ENCODE measurements around the gene RASIP1.
"Not testable (repeated sequence)": the region's sequence is repeated elsewhere in the genome, so short reads cannot be mapped to it uniquely, and the experiment has no call there.

RASIP1 gene

DNA sequence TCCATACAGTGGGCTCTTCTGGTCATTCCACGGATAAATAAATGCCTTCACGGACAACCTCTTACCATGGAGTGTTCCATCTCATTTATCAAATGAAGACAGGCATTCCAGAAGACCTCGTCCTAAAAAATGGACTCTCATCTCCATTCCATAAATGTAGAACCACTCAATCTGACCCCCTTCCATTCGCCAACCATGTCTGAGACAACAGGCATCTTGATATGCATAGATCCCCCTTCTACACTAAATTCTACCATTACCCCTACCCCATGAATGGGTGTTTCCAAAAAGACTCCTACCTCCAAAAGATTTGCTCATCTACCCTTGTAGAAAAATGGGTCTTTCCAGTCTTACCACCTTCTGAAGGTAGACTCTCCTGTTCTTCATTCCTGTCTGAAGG lies 9.0 kb downstream of the RASIP1 start:
- DNase-seq, result no peak

DNA sequence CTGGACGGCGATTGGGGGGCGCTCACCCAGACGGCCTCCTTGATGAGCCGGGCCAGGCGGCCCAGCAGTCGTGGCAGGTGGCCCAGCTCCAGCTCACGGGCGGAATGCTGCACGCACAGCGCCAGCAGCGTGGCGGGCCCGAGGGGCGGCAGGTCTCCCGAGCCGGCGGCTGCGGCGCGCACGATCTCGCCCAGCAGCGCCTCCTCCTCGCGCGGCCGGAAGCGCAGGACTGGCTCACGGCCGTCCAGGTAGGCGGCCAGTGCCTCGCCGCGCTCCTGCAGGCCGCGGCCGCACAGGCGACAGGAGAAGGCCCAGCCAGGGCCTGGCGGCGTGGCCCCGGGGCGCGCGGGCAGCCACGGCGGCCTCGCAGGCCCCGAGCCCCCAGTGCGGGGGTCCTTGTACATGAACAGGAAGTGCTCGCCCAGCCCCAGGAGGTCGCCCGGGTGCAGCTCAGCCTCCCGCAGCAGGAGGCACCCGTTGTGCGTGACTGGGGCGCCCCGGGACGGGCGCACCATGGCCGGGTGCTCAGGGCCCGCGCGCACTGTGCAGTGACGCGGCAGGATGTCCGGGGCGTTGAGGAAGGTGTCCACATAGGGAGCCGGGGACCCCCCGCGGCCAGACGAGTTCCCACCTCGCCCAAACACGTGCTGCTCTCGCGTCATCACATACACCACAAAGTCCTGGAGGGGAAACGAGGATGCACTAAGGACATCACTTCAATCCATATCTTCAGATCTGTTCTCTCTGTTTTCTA lies 11.3 kb downstream of the RASIP1 start:
- DNase-seq, result no peak

- no peak for DNase-seq
These were observed 13.9 kb downstream of the RASIP1 start for GRCh38 chr19:48726556-48726955.

DNA sequence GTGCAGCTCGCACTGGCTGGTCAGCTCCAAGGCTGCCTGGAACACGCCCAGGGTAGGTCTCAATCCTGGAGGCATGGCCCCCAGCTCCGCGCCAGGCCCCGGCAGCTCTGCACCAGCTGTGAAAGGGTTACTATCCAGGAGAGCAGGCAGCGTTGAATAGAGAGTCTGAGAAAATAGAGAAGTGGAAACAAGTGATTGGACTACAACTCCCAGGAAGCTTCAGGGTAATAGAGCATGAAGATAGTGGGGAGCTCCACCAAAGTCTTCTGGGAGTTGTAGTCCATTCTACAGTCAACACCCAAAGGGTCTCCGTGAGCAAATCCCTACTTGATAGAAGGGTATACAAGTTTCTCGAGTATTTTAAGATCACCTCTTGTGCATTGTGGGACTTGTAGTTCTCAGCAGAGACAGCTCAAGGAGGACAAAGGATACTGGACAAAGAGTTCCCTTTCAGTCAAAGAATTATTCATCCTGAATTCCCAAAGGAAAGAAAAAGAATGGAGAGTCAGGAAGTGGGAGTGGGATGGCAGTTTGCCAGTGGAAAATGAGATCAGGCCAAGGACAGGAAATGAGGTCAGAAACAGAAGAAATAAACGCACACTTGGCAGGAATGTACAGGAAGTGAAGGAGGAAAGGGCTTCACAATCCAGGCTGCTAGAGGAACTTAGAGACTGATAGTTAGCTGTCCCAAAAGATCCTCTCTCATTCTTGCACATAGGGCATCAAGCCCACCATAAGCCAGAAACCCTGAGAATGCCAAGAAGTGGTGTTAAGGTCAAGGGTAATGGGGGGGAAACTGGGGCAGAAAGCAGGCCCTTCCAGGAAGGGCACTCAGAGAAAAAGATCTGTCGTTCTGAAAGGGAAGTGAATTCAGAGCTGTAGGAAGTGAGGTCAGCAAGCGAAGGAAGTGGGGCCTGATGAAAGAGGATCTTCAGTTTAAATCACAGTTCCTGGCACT lies 15.3 kb downstream of the RASIP1 start:
- peak; percentile 91 for DNase-seq

GRCh38 chr19:48722196-48722708 lies 18.2 kb downstream of the RASIP1 start:
- no peak for DNase-seq

GRCh38 chr19:48720613-48721296 lies 19.7 kb downstream of the RASIP1 start:
- peak; percentile 99 for DNase-seq

DNA sequence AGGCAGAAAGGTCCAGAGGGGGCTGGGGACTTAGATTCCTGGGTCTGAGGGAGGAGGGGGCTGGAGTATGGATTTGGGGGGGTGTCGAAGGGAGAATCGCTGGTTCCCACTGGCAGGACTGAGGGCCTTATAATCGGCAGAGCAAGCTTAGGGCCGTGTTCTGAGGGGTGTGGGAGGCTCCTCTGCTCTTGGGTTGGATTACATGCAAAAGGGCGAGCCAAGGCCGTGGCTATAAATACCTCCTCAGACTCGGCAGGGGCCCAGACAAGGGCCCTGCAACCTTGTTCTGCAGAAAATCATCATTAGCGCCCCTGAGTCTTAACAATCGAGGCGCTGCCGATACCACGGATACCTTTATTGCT lies 20.2 kb downstream of the RASIP1 start:
- no peak for DNase-seq

GRCh38 chr19:48719263-48720171 lies 20.9 kb downstream of the RASIP1 start, which contains the start of gene MAMSTR:
Gene MAMSTR (minus strand): TSS chr19:48719725. CDS start chr19:48719031, 694 bp downstream.
- DNase-seq, result no peak

- DNase-seq, result no peak
These were observed 21.6 kb downstream of the RASIP1 start for GRCh38 chr19:48718711-48719231.

DNA sequence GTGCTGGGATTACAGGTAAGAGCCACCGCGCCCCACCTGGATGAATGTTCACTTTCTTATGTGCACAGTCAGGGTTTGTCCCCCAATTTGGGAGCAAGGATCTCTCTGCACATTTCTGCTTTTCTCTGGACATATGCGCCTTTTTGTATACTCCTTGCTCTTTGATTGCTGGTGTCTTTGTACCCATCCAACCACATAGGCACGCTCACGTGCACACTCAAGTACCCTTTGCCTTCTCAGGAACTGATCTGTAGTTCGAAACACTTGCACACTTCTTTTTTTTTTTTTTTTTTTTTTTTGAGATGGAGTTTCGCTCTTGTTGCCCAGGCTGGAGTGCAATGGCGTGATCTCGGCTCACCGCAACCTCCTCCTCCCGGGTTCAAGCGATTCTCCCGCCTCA lies 22.3 kb downstream of the RASIP1 start:
- DNase-seq, result not testable (repeated sequence)

GRCh38 chr19:48716562-48717291 lies 23.7 kb downstream of the RASIP1 start:
- DNase-seq, result no peak

GRCh38 chr19:48715681-48716171 lies 24.7 kb downstream of the RASIP1 start:
- DNase-seq, result no peak

- DNase-seq, result no peak
These were observed 25.4 kb downstream of the RASIP1 start for GRCh38 chr19:48714759-48715675.

DNA sequence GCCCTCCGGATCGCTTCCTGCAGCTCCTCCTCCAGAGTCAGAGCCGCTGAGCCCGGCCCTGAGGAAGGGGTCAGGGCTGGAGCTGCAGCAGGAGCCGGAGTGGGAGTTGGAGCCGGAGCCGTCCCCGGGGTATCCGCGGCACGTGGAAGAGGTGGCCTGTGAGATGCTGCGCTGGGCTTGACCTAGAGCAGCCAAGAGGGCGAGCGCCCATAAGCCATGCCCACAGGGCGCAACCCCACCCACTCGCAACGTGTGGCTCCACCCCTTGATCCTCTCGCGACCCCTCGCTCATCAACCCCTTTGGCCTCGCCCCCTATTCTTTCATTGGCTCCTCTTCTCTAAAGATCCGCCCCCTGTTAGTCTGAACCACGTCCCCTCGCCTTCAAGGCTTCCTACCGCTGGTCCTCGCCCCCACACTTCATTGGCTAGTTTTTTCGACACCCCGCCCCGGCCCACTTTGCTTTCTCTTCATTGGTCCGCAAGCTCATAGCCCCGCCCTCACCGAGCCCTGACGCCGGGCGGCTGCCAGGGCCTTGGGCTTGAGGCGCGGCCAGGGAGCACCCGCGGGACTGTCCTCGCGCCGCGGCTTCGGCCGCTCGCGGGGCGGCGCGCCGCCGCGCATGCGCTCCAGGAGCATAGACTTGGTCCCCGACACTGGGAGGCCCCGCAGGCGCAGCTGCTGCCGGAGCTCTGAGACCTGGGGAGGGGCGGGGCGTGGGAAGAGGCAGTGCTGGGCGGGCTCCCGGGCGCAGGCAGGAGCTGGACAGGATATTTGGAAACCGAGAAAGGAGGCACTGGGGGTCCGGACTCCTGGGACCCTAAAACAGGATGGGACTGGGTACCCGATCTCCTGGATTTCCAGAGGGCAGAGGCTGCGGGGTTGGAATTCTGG lies 26.3 kb downstream of the RASIP1 start:
- peak; percentile 99 for DNase-seq

DNA sequence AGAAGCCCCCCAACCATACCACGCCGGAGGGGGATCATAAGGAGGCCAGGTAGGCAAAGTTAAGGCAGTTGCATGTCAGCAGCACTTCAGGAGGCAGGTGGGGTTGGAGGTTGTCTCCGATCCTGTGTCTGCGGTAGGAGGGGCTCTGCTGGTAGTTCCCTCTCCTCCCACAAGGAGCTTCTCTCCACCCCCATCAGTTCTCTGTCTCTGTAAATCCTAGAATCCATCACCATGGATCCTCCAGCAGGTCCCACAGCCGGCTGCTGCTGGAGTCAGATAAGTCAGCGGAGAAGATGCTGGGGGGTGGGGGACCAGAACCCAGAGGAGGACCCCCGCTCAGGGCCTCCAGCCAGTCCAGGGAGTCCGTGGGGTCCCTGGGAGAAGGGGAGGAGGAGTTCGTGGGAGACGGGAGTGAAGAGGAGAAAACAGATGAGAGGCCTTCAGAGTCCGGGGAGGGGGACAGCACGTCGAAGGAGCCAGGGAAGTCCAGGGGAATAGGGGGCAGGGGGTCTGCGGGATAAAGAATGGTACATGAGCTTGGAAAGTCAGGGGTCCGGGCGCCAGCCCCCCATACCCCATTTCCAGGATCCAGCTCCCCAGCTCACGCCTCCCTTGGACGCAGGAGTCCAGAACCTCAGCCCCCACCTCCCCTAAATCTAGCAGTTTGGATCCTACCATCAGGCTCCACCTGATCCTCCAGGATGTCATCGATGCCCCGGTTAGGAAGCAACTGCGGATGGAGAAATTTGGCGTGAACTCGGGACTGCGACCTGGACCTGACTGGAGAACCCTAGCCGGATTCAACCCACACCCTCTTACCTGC lies 27.2 kb downstream of the RASIP1 start:
- no peak for DNase-seq

DNA sequence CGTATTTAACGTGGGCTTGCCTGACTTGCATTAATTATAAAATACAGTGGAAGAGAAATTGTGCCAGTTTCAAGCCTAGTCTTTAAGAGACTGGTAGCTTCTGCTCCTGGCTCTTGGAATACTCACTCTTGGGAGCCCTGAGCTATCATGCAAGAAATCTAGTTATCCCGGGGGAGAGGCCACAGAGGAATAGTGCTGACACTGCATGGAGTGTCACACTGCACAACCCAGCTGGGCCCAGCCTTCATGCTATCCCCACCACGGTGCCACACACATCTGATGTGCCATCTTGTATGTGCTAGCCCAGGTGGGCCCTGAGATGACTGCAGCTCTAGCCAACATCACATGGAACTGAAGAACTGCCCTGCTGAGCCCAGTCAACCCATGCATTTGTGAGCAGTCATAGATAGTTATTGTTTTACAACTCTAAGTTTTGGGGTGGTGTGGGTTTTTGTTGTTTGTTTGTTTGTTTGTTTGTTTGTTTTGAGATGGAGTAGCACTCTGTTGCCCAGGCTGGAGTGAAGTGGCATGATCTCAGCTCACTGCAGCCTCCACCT lies 29.2 kb downstream of the RASIP1 start:
- no peak for DNase-seq

DNA sequence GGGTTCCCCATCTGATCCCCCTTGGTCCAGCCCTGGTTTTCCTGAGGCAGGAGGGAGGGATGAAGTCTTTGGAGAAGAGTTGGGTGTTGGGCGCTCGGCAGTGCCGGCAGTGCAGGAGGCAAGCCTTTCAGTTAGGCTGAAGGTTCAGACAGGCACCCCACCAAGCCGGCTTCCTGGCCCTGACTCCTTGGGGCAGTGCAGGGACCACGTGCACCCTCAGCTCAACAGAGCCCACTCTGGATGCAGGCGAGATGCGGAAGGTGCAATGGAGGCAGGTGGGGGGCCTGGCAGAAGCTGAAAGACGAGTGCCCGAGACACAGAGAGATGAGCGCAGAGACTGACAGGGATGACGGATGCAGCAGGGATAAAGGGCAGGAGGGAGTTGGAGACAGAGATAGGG lies 31.9 kb downstream of the RASIP1 start:
- no peak for DNase-seq

Measured in DMS153 (cell line).